GM12878 (cell line): Measurements from ENCODE around the gene PPM1D. TPM values are rescaled to one million over a fixed set of nuclear protein-coding genes. Genes with fewer than 3 reads are reported as not detected.

Source experiments
- ATAC-seq: fragments of 200-7000 bp; cut with Tn5 transposase; 3 replicates; pipeline ENCODE4 v1.9.1; 2020; ENCODE audit warnings: mild to moderate bottlenecking, moderate library complexity
- BruUV-seq: library from RNA; stranded (reverse); fragments of 400-500 nt; replicated peaks from 2 replicates; lab custom pipeline; 2021; lab: Mats Ljungman, UMichigan
- CTCF ChIA-PET: fragments of 300-600 bp; sonication (Branson Sonifier 250); formaldehyde crosslinking; extraction: SDS; loops from one replicate; lab custom pipeline; 2021; ENCODE audit warnings: inconsistent platforms; lab: Yijun Ruan, JAX
- POLR2A ChIA-PET: fragments of 350-600 bp; formaldehyde crosslinking; extraction: SDS; loops from one replicate; lab custom pipeline; 2021; ENCODE audit warnings: inconsistent platforms; lab: Charles Lee
- RAD21 ChIA-PET: fragments of 300-600 bp; sonication (Branson Sonifier 250); formaldehyde crosslinking; loops from one replicate; lab custom pipeline; 2023; ENCODE audit warnings: antibody characterized with exemption; ENCODE audit not compliant: unreplicated experiment; lab: Charles Lee
- SMC1A ChIA-PET: fragments of 300-600 bp; sonication (Branson Sonifier 250); formaldehyde crosslinking; loops from one replicate; lab custom pipeline; 2023; ENCODE audit not compliant: unreplicated experiment, uncharacterized antibody; lab: Charles Lee
- DNase-seq: peaks from one replicate; pipeline ENCODE4 v3.0.0-alpha.2; 2011; ENCODE audit warnings: low read depth, low spot score
- FAIRE-seq: peaks from 3 replicates; lab custom pipeline; 2011; peaks lifted over from hg19 to GRCh38; lab: Jason Lieb, UNC
- H2AFZ ChIP-seq: 2 replicates; pipeline ENCODE4 v1.6.0; 2011; ENCODE audit warnings: low read depth, low read length, control low read depth; ENCODE audit not compliant: control insufficient read depth
- H3K27ac ChIP-seq: 2 replicates; pipeline ENCODE4 v1.5.1; 2011; ENCODE audit warnings: control low read depth; ENCODE audit not compliant: control insufficient read depth, insufficient read depth
- H3K27me3 ChIP-seq, 2 experiments: replicated peaks in 1 of 2; 2 replicates each; pipeline versions ENCODE4 v1.6.0 to v1.6.1; 2011; ENCODE audit warnings: low read length in 1 of 2; ENCODE audit not compliant: control insufficient read depth in 2 of 2, insufficient read depth in 2 of 2
- H3K36me3 ChIP-seq, 2 experiments: 2 replicates each; pipeline ENCODE4 v1.5.1; 2011; ENCODE audit warnings: low read length in 1 of 2; ENCODE audit not compliant: control insufficient read depth in 2 of 2, insufficient read depth in 2 of 2
- H3K4me1 ChIP-seq: 2 replicates; pipeline ENCODE4 v1.6.1; 2011; ENCODE audit warnings: mild to moderate bottlenecking, low read length, moderate library complexity, mixed read lengths; ENCODE audit not compliant: control insufficient read depth, insufficient read depth
- H3K4me2 ChIP-seq: 2 replicates; pipeline ENCODE4 v1.6.0; 2011; ENCODE audit warnings: control low read depth; ENCODE audit not compliant: control insufficient read depth, insufficient read depth
- H3K4me3 ChIP-seq: fragments of 200-600 bp; sonication (generic); 2 replicates; pipeline ENCODE4 v1.5.1; 2016
- H3K79me2 ChIP-seq: 2 replicates; pipeline ENCODE4 v1.6.0; 2011; ENCODE audit warnings: low read length; ENCODE audit not compliant: control insufficient read depth, insufficient read depth
- H3K9ac ChIP-seq: 2 replicates; pipeline ENCODE4 v1.8.0; 2011; ENCODE audit warnings: low read length, control low read depth, mixed read lengths; ENCODE audit not compliant: control insufficient read depth, insufficient read depth
- H3K9me3 ChIP-seq: replicated peaks from 3 replicates; pipeline ENCODE4 v1.5.1; 2011; ENCODE audit warnings: mild to moderate bottlenecking, low read length; ENCODE audit not compliant: control insufficient read depth, insufficient read depth
- H4K20me1 ChIP-seq: 2 replicates; pipeline ENCODE4 v1.6.0; 2011; ENCODE audit not compliant: control insufficient read depth, insufficient read depth
- ATF2 ChIP-seq: IDR thresholded peaks from 2 replicates; pipeline ENCODE4 v1.6.1; 2012; ENCODE audit warnings: low read length, inconsistent platforms
- BCL11A ChIP-seq: IDR thresholded peaks from 2 replicates; pipeline ENCODE4 v1.6.1; 2011; ENCODE audit warnings: low read depth, low read length
- CEBPZ ChIP-seq: fragments of 150-350 bp; IDR thresholded peaks from 2 replicates; pipeline ENCODE4 v1.6.1; 2016; ENCODE audit warnings: low read depth, low read length
- HSF1 ChIP-seq: fragments of 150-350 bp; IDR thresholded peaks from 2 replicates; pipeline ENCODE4 v1.6.1; 2014; ENCODE audit warnings: mild to moderate bottlenecking, low read depth, low read length
- IRF3 ChIP-seq: fragments of 450-650 bp; IDR thresholded peaks from 2 replicates; pipeline ENCODE4 v1.6.1; 2014; ENCODE audit warnings: mild to moderate bottlenecking
- MAX ChIP-seq: IDR thresholded peaks from 2 replicates; pipeline ENCODE4 v1.6.1; 2012; ENCODE audit warnings: low read depth, low read length, improper control_type of control experiment
- MLLT1 ChIP-seq: fragments of 450-650 bp; IDR thresholded peaks from 2 replicates; pipeline ENCODE4 v1.6.1; 2016; ENCODE audit warnings: mild to moderate bottlenecking
- MXI1 ChIP-seq: fragments of 150-350 bp; IDR thresholded peaks from 2 replicates; pipeline ENCODE4 v1.6.1; 2011; ENCODE audit warnings: low read depth, mild to moderate bottlenecking, inconsistent platforms, low read length, improper control_type of control experiment
- NFXL1 ChIP-seq: fragments of 450-650 bp; IDR thresholded peaks from 2 replicates; pipeline ENCODE4 v1.6.1; 2017; ENCODE audit warnings: antibody characterized with exemption, mild to moderate bottlenecking, borderline replicate concordance
- NR2C1 ChIP-seq: fragments of 450-650 bp; IDR thresholded peaks from 2 replicates; pipeline ENCODE4 v1.6.1; 2017; ENCODE audit warnings: antibody characterized with exemption, mild to moderate bottlenecking, moderate library complexity
- PAX8 ChIP-seq: fragments of 450-650 bp; IDR thresholded peaks from 2 replicates; pipeline ENCODE4 v1.6.1; 2017; ENCODE audit warnings: mild to moderate bottlenecking, moderate library complexity
- RAD21 ChIP-seq: IDR thresholded peaks from 2 replicates; pipeline ENCODE4 v1.6.1; 2011; ENCODE audit warnings: mild to moderate bottlenecking, low read depth, low read length, moderate library complexity; ENCODE audit not compliant: insufficient read depth
- RB1 ChIP-seq: fragments of 450-650 bp; formaldehyde crosslinking; IDR thresholded peaks from 2 replicates; pipeline ENCODE4 v1.6.1; 2017; ENCODE audit warnings: mild to moderate bottlenecking, borderline replicate concordance
- SMAD5 ChIP-seq: IDR thresholded peaks from 2 replicates; pipeline ENCODE4 v1.6.1; 2016; ENCODE audit warnings: antibody characterized with exemption, low read depth
- SREBF2 ChIP-seq: IDR thresholded peaks from 2 replicates; pipeline ENCODE4 v1.6.1; 2012; ENCODE audit warnings: mild to moderate bottlenecking, low read length
- STAT1 ChIP-seq: fragments of 450-650 bp; conservative IDR thresholded peaks from 2 replicates; pipeline ENCODE4 v1.6.1; 2014; ENCODE audit warnings: antibody characterized with exemption, mild to moderate bottlenecking
- ZZZ3 ChIP-seq: IDR thresholded peaks from 2 replicates; pipeline ENCODE4 v1.6.1; 2011; ENCODE audit warnings: low read depth; ENCODE audit not compliant: control insufficient read depth, insufficient read length
- WGBS: methylation state at CpG from one replicate; pipeline ENCODE4 v1.1.6; 2016; ENCODE audit warnings: low lambda C conversion rate; ENCODE audit not compliant: insufficient replicate concordance, insufficient coverage; ENCODE audit errors: missing lambda C conversion rate; 5-methylcytosine and 5-hydroxymethylcytosine counted together
- in situ Hi-C: fragments of 300-500 bp; cut with MboI; formaldehyde crosslinking; loops from 9 replicates; pipeline ENCODE4 v1.14.3; 2018; ENCODE audit warnings: mixed read lengths
- intact Hi-C: fragments of 100-400 bp; cut with micrococcal nuclease; formaldehyde crosslinking; loops from one replicate; pipeline ENCODE4 v1.14.2; 2022; ENCODE audit not compliant: unreplicated experiment
- polyA plus RNA-seq, 11 experiments: library from polyadenylated mRNA; depleted of rRNA in 4 of 11; unstranded in 6 of 11; stranded (reverse) in 5 of 11; fragments of >200 nt; fragmentation: Nextera tagmentation in 4 of 11; fragmentation: Illumina TruSeq in 1 of 11; extraction: Ambion mirVana in 4 of 11; extraction: Trizol in 1 of 11; gene quantifications; 1 replicate in 1 of 11; 2 replicates in 10 of 11; pipeline versions ENCODE4 v1.2.1 to v1.2.3, GENCODE V29; 2011 to 2016; ENCODE audit warnings: inconsistent platforms in 2 of 11, missing spikeins in 2 of 11, low read depth in 1 of 11
- total RNA-seq, 4 experiments: library from RNA; depleted of rRNA in 3 of 4; stranded (reverse); fragments of >200 nt in 3 of 4; fragmentation: Illumina TruSeq in 1 of 4; extraction: Trizol in 1 of 4; gene quantifications; 2 replicates each; pipeline versions ENCODE4 v1.2.1 to v1.2.3, GENCODE V29; 2013 to 2021

Gene PPM1D
- total and polyA plus RNA-seq, 10 of the 15 experiments (the other 5 are each of a cell fraction or from before 2014, with no cell fraction given): 1.9 to 20.8 (median 10.7) TPM

GRCh38 chr17:60659156-60659555 lies 59.2 kb downstream of the PPM1D start:
- no peak overlapping the region for H3K4me2 ChIP-seq
- H3K9me3 ChIP-seq: no peaks in the 10 kb centered on the region
- no peak overlapping the region for H3K27ac ChIP-seq
- intact Hi-C loops: no loop called here
- FAIRE-seq (no peak), ATAC-seq (no peak), DNase-seq (no peak)
- 82% methylated on average over 1 of the region's 1 CpG for WGBS
- H3K9ac ChIP-seq: no peak overlapping the region
- no peak overlapping the region for H3K4me3 ChIP-seq
- ChIA-PET SMC1A (no interaction called here), CTCF (no interaction called here), RAD21 (no interaction called here), POLR2A (interaction anchor here (0.7 to 1.2 kb wide), 3 partner anchors 14 to 378 kb away, joined by 3 to 4 read pairs (median 4); partner anchors contain the start of gene BCAS3)
- H3K4me1 ChIP-seq: no peaks in the 10 kb centered on the region
- no peaks in the 10 kb centered on the region for H4K20me1 ChIP-seq
- no TSS peak for BruUV-seq
- peaks cover 0 to 3% of the 10 kb centered on the region in 2 experiments; a peak in 2 of 4 replicates for H3K36me3 ChIP-seq
- in situ Hi-C loops: no loop called here
- H3K79me2 ChIP-seq: no peaks in the 10 kb centered on the region; the same call in 1 of the 2 replicates
- H2AFZ ChIP-seq: no peak overlapping the region
- H3K27me3 ChIP-seq: no peaks in the 10 kb centered on the region
- TF ChIP-seq SMAD5 (no peak), NFXL1 (no peak), ZZZ3 (no peak), PAX8 (no peak), MLLT1 (no peak), CEBPZ (no peak), SREBF2 (no peak), MXI1 (no peak), RB1 (no peak), HSF1 (no peak), BCL11A (no peak), STAT1 (no peak), ATF2 (no peak), MAX (no peak), IRF3 (no peak), RAD21 (no peak), NR2C1 (no peak)
